NB4 (cell line): ENCODE data around the gene EBI3.
"Not testable (repeated sequence)": the region's sequence is repeated elsewhere in the genome, so short reads cannot be mapped to it uniquely, and the experiment has no call there.

ENCODE experiments used
- CTCF ChIP-seq: IDR thresholded peaks from one replicate; pipeline ENCODE4 v1.5.1; 2012; ENCODE audit warnings: low read depth, low read length
- MAX ChIP-seq: IDR thresholded peaks from 2 replicates; pipeline ENCODE4 v1.6.1; 2011; ENCODE audit warnings: low read depth, low read length
- MYC ChIP-seq: IDR thresholded peaks from 2 replicates; pipeline ENCODE4 v1.6.1; 2011; ENCODE audit warnings: low read depth, low read length
- POLR2A ChIP-seq: IDR thresholded peaks from 2 replicates; pipeline ENCODE4 v1.6.1; 2011; ENCODE audit warnings: mild to moderate bottlenecking; ENCODE audit not compliant: insufficient read length; ENCODE audit errors: extremely low read depth

- not testable (repeated sequence) for TF ChIP-seq CTCF, POLR2A, MAX, MYC
These were observed 2.8 kb downstream of the EBI3 start for GRCh38 chr19:4232139-4232538.
